AG04450 (cell line): Measurements from ENCODE around the gene CYB5R3. TPM values are rescaled to one million over a fixed set of nuclear protein-coding genes. Genes with fewer than 3 reads are reported as not detected.

Experiments
- CTCF ChIA-PET: fragments of 300-600, 350-600 bp; formaldehyde crosslinking; extraction: SDS; loops from one replicate; lab custom pipeline; 2022; ENCODE audit warnings: antibody characterized with exemption, inconsistent platforms; lab: Charles Lee
- POLR2A ChIA-PET: fragments of 350-600 bp; formaldehyde crosslinking; extraction: SDS; loops from one replicate; lab custom pipeline; 2021; ENCODE audit warnings: antibody characterized with exemption, inconsistent platforms; lab: Yijun Ruan, JAX
- DNase-seq: peaks from one replicate; pipeline ENCODE4 v3.0.0-alpha.2; 2011; ENCODE audit warnings: low read depth, low spot score
- H3K27ac ChIP-seq: one replicate; pipeline ENCODE4 v1.5.1; 2012; ENCODE audit warnings: low read depth, low read length, control low read depth
- H3K27me3 ChIP-seq: one replicate; pipeline ENCODE4 v1.6.0; 2012; ENCODE audit warnings: low read length; ENCODE audit not compliant: control insufficient read depth, insufficient read depth
- H3K4me3 ChIP-seq: 2 replicates; pipeline ENCODE4 v1.5.1; 2011; ENCODE audit warnings: mild to moderate bottlenecking, low read depth, low read length, control low read depth
- H3K9me3 ChIP-seq: 2 replicates; pipeline ENCODE4 v1.5.1; 2012; ENCODE audit warnings: low read length; ENCODE audit not compliant: control insufficient read depth, insufficient read depth
- CTCF ChIP-seq: IDR thresholded peaks from 2 replicates; pipeline ENCODE4 v1.5.1; 2011; ENCODE audit warnings: low read depth, low read length, control low read depth, inconsistent platforms
- polyA plus RNA-seq: library from polyadenylated mRNA; depleted of rRNA; stranded (reverse); fragments of >200 nt; gene quantifications from 2 replicates; pipeline ENCODE4 v1.2.3, GENCODE V29; 2011

CYB5R3 gene
- polyA plus RNA-seq, 1 experiment: 110 TPM

- Histone ChIP-seq H3K4me3 (no peak overlapping the region), H3K27ac (no peak overlapping the region), H3K27me3 (no peaks in the 10 kb centered on the region), H3K9me3 (peaks cover 6% of the 10 kb centered on the region; the same call in 1 of the 2 replicates)
- no peak for TF ChIP-seq CTCF
- CTCF ChIA-PET: no interaction called here
- POLR2A ChIA-PET: no interaction called here
- DNase-seq: no peak
These were observed 44.8 kb upstream of the CYB5R3 start for GRCh38 chr22:42693763-42694683.

- DNase-seq: no peak
- no peak for TF ChIP-seq CTCF
- POLR2A ChIA-PET: no interaction called here
- no peak overlapping the region for H3K27ac ChIP-seq
- H3K4me3 ChIP-seq: no peak overlapping the region
- no peaks in the 10 kb centered on the region for H3K27me3 ChIP-seq
- CTCF ChIA-PET: no interaction called here
- peaks cover 6% of the 10 kb centered on the region; the same call in 1 of the 2 replicates for H3K9me3 ChIP-seq
These were observed 44.0 kb upstream of the CYB5R3 start for GRCh38 chr22:42693055-42693762.

GRCh38 chr22:42692239-42693054, 43.3 kb upstream of the CYB5R3 start:
- Histone ChIP-seq H3K27ac (no peak overlapping the region), H3K27me3 (no peaks in the 10 kb centered on the region), H3K9me3 (peaks cover 6% of the 10 kb centered on the region; the same call in 1 of the 2 replicates), H3K4me3 (no peak overlapping the region)
- ChIA-PET POLR2A (no interaction called here), CTCF (no interaction called here)
- DNase-seq: no peak
- TF ChIP-seq CTCF: no peak

- Histone ChIP-seq H3K27ac (no peak overlapping the region), H3K9me3 (peaks cover 6% of the 10 kb centered on the region; the same call in 1 of the 2 replicates), H3K4me3 (no peak overlapping the region), H3K27me3 (no peaks in the 10 kb centered on the region)
- CTCF ChIA-PET: no interaction called here
- POLR2A ChIA-PET: no interaction called here
- no peak for DNase-seq
- no peak for TF ChIP-seq CTCF
These were observed 42.2 kb upstream of the CYB5R3 start for GRCh38 chr22:42691440-42691839.
